Inferior parietal cortex (tissue), 1 donor: ENCODE data around the gene RBBP5.
"Not testable (repeated sequence)": the region's sequence is repeated elsewhere in the genome, so short reads cannot be mapped to it uniquely, and the experiment has no call there.

ENCODE experiments used
- DNase-seq: peaks from one replicate; pipeline ENCODE4 v3.0.0-alpha.2; 2016; ENCODE audit errors: extremely low spot score

RBBP5 gene, protein sequence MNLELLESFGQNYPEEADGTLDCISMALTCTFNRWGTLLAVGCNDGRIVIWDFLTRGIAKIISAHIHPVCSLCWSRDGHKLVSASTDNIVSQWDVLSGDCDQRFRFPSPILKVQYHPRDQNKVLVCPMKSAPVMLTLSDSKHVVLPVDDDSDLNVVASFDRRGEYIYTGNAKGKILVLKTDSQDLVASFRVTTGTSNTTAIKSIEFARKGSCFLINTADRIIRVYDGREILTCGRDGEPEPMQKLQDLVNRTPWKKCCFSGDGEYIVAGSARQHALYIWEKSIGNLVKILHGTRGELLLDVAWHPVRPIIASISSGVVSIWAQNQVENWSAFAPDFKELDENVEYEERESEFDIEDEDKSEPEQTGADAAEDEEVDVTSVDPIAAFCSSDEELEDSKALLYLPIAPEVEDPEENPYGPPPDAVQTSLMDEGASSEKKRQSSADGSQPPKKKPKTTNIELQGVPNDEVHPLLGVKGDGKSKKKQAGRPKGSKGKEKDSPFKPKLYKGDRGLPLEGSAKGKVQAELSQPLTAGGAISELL

DNA sequence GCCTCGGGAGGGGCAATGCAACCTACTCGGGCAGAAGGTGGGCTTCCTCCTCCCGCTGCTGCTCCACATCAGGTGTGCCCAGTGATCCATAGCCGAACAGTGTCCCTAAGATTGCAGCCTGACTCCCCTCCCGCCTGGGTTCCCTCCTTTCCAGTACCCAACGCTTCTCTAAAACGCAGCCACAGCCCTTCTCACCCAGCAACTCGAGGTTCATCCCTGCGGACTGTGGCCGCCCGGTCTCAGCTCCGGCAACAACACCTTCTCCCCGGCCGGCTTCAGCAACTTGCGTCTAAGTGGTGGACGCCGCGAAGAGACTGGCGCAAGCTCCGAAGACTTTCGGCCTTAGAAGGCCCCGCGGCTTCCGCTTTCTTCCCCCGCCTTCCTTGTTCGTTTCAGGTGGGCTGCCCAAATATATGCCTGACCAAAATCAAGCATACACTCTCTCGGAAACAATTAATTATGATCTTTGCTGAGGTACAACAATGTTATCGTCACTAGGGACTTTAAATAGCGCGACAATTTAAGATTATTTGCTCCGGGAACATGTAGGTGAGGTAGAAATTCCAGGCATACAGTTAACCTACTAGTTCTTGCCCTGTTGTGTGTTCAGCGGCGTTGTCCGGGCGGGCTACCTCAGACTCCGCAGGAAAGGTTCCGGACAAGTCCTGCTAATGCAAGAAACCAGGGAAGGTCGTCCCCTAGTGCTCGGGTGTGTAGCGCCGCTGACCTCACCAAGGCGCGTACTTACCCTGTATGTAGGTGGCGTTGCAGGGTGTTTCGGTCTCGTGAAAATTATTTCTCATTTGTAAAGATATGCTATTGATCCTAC is at the start of gene RBBP5:
RBBP5 (minus strand) TSS at position 319 of the 829 bp plus-strand sequence; CDS start at position 214, 105 bp downstream.
- peak; percentile 97 for DNase-seq

GRCh38 chr1:205171369-205171768 is 49.6 kb upstream of the RBBP5 start:
- DNase-seq, result no peak

GRCh38 chr1:205170532-205171269 is 48.9 kb upstream of the RBBP5 start:
- DNase-seq, result no peak

DNA sequence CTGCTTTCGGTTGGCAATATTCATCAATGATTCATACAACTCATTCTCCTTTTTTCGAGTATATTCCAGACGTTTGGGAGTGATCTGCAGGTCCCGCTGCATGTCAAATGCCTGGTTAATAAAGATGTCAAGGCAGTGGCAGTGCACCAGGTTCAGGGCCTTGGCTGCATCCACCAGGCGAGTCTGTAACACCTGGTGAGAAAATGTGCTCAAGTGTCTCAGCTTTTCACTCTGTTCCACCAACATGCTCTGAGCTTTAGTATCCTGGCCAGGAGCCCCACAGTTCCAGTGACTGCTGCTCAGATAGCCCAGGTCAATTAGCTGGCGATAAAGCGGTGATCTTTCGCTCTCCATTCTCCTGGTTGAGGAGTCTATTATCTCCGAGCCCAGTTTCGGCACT is 47.5 kb upstream of the RBBP5 start:
- no peak for DNase-seq

DNA sequence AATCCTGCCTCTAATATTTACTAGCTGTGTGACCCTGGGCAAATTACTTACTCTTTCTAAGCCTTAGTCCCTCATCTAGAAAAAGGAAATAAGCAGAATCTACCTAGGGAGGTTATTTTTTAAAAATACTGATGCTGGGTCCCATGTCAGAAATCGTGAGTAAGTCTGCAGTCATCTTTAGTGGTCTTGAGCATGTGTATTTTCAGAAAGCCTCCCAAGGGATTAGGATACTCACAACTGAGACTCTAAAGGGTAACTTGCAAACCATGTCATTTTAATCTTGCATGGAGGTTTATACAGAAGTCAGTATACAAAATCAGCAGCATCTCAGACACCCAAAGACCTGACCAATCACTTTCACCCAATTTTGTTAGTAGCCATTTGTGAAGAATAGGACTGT is 46.5 kb upstream of the RBBP5 start:
- DNase-seq, result no peak

DNA sequence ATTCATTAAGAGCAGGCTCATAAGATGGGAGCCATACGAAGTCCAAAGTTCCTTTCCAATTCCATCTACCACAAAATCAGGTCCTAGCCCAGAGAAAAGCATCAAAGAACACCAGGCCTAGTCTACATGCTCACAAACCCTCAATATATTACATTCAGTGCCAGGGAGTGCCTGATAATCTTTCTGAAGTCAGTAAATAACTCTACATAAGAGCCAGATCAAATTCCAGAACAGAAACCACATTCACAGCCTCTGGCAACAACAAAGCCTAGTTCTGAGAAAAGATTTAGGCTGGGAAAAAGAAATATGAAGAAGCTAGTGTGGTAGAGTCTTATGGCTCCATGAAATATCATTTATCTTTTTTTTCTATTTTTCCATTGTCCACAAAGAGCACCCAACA is 40.5 kb upstream of the RBBP5 start:
- DNase-seq, result no peak

DNA sequence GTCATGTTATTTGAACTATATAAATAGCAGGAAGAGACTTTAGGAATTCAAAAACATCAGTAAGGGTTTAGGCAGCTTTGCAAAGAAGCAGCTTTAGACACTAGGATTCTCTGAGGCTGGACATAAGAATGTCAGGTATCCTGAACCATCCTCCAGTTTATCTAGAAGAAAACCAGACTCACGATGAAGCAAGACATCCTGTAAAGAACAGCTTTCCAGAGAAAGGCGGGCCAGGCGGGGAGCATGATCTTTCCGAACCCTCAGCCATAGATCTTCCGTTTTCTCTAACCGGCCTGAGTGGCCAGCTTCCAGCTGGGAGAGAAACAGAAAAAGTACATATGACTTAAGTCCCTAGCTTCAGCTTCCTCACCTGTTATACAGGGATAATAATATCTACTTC is 39.3 kb upstream of the RBBP5 start:
- no peak for DNase-seq

DNA sequence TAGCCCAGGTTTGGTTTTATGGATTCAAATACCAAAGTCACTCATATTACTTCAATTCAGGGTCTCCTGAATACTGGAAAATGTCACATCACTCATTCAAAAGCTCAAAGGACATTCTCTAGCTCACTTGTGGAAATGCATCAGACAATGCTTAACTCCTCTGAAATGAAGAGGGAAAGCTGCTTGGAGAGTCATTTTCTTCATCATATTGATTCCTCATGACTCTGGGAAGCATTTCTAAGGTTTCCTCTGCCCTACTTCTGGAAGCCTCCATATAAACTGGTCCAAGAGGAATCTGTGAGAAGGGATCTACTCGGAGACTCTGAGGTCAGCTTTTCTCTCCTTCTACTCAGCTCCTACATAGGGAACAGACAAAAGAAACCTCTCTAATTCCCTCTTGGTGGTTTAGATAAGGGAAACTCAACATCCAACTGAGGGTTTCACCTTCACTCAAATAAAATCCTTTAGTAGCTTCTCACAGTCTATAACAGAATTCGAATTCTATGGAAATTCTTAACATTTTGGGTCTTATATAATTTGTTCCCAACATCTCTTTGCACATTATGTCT is 36.4 kb upstream of the RBBP5 start:
- DNase-seq, result no peak

DNA sequence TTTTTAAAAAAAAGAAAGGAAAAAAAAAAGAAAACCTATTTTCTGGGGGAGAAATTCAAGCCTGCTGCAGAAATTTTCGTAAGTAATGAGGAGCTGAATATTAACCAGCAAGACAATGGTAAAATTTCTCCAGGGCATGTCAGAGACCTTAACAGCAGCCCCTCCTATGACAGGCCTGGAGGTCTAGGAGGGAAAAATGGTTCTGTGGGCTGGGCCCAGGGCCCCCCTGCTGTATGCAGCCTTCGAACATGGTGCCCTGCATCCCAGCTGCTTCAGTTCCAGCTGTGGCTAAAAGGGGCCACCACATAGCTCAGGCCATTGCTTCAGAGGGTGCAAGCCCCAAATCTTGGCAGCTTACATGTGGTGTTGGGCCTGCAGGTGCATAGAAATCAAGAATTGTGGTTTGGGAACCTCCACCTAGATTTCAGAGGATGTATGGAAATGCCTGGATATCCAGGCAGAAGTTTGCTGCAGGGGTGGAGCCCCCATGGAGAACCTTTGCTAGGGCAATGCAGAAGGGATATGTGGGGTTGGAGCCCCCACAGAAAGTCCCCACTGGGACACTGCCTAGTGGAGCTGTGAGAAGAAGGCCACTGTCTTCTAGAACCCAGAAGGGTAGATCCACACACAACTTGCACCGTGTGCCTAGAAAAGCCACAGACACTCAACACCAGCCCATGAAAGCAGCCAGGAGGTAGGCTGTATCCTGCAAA is 34.0 kb upstream of the RBBP5 start:
- not testable (repeated sequence) for DNase-seq

DNA sequence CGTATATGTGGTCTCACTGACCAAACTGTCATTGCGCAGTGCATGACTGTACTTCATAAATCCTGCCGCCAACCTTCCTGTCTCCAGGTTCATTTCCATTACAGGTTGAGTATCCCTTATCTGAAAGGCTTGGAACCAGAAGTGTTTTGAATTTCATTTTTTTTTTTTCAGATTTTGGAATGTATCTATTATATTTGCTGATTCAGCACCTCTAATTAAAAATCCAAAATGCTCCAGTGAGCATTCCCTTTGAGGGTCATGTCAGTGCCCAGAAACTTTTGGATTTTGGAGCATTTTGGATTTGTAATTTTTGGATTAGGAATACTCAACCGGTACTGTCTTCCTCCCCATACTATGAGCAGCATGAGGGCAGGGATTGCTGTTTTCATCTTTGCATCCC is 30.7 kb upstream of the RBBP5 start:
- DNase-seq, result no peak

DNA sequence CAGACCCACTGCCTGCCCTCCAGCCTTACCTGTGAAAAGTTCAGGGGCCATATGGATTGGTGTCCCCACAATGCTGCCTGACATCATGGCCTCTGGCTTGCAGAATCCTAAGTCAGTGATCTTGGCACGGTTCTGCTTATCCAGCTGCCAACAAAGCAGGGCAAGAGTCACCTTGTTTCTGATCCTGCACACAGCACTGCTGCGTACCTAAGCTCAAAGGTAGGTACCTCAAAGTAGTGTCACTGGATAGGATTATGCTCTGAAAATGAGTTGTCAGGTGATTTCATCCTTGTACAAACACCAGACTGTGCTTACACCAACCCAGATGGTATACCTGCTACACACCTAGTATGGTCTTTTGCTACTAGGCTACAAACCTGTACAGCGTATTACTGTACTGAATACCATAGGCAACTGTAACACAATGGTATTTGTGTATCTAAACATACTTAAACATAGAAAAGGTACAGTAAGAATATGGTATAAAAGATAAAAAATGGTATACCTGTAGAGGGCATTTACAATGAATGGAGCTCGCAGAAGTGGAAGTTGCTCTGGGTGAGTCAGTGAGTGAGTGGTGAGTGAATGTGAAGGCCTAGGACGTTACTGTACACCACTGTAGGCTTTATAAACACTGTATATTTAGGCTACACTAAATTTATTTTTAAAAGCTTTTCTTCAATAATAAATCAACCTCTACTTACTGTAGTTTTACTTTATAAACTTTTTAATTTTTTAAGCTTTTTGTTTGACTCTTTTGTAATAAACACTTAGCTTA is 29.1 kb upstream of the RBBP5 start:
- no peak for DNase-seq

- no peak for DNase-seq
Measured at GRCh38 chr1:205147191-205147835, 25.5 kb upstream of the RBBP5 start.

GRCh38 chr1:205144751-205145150 is 23.0 kb upstream of the RBBP5 start:
- DNase-seq, result no peak

DNA sequence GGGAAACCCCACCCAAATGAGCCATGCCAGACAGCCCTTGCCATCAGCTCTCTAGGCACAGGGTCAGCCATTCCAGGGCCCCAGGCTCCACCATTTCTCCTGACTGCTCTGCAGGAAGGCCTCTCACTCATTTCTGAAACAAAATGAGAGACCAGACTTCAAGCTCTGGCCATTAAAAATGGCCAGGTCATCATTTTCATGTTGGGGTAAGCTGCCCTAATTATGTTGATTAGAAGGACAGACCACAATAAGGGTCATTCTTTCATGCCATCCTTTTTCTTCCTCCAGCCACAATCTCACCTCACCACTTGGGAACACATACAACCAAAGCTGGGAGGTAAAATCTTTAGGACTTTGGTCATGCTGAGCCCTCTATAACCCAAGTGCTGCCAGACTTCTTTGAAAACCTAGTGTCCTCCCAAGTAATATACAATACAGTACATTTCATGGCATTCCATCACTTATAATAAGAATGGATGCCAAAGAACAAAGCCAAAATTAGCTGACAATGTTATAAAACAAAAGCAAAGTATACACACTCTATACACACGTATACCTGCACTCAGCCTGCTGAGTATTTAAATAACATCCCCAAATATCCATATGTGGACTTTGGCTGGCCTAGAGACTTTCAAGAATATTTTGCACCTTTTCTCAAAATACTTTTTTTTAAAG is 22.4 kb upstream of the RBBP5 start:
- DNase-seq, result no peak

GRCh38 chr1:205142102-205142469 is 20.3 kb upstream of the RBBP5 start:
- no peak for DNase-seq

- peak; percentile 91 for DNase-seq
Measured at GRCh38 chr1:205141236-205142101, 19.7 kb upstream of the RBBP5 start.

- DNase-seq, result no peak
Measured at GRCh38 chr1:205140113-205140512, 18.3 kb upstream of the RBBP5 start.

GRCh38 chr1:205137901-205138300 is 16.1 kb upstream of the RBBP5 start:
- no peak for DNase-seq
